Stimulated activated CD4-positive, alpha-beta T cell treated with anti-CD3 and anti-CD28 coated beads, TNF-alpha, amount 100 ng/mL, for 24 hours (primary cell): ENCODE results near the gene ELL.

ENCODE experiments used
- DNase-seq, 3 experiments: peaks; one replicate each; pipeline ENCODE4 v3.0.0-alpha.2; 2020; ENCODE audit warnings: low read depth in 3 of 3

Gene ELL

DNA sequence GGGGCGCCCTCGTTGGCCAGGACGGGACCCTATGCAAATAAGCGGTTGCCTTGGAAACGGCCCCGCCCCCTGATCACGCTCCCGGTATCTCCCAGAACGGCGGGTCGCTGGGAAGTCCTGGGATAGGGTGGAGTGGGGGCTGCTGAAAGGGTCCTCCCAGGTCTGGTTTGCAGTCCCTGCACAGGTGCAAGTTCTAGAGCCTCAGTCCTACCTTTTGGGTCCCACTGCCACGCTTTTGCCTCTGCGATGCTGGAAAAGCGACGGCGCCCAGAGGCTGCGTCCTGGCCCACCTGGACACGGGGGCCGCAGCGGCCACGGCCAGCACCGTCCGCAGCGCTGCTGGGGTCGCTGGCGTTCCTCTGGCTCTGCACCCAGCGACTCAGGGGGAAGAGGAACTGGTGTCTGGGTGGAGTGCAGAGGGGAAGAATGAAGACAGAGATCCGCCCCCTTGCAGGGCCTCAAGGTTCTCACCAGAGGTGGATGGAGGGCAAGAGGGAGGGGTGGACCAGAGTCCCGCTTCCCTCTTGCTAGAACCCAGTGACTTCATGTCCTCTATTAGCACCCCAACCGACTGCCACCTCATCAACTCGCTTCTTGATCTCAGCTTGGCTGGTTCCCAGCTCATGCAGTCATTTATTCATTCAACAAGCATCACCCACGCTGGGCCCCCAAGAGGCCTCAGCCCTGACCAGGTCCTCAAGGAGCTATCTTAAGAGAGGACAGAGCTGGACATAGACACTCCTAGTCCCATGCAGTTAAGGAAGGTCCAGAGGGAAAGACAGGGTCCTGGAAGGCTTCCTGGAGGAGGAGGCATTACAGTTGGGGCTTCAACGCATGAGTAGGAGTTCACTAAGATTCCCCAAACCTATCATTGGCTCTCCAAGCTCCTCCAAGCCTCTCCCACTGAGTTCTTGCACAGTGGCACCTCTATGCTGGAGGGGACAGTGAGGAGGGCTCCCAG, 124.3 kb downstream of the ELL start, which contains the start of gene LRRC25:
Gene LRRC25, minus strand, starts transcription at position 381 of the 961 bp plus-strand sequence. CDS start 659 bp downstream, outside the sequence.
- DNase-seq: no peak

- no peak for DNase-seq
These were observed 125.2 kb downstream of the ELL start for GRCh38 chr19:18396471-18397241.

- no peak for DNase-seq
These were observed 128.0 kb downstream of the ELL start for GRCh38 chr19:18393836-18394235.

GRCh38 chr19:18392926-18393325, 128.9 kb downstream of the ELL start:
- DNase-seq: no peak
